ENCODE measurements around the gene TAF1C. TPM values are rescaled to one million over a fixed set of nuclear protein-coding genes. Genes with fewer than 3 reads are reported as not detected.

TAF1C gene
- total and polyA plus RNA-seq, 2 of the 8 experiments (the other 6 are each of a cell fraction or from before 2014, with no cell fraction given): 44.6 to 63.8 TPM

DNA sequence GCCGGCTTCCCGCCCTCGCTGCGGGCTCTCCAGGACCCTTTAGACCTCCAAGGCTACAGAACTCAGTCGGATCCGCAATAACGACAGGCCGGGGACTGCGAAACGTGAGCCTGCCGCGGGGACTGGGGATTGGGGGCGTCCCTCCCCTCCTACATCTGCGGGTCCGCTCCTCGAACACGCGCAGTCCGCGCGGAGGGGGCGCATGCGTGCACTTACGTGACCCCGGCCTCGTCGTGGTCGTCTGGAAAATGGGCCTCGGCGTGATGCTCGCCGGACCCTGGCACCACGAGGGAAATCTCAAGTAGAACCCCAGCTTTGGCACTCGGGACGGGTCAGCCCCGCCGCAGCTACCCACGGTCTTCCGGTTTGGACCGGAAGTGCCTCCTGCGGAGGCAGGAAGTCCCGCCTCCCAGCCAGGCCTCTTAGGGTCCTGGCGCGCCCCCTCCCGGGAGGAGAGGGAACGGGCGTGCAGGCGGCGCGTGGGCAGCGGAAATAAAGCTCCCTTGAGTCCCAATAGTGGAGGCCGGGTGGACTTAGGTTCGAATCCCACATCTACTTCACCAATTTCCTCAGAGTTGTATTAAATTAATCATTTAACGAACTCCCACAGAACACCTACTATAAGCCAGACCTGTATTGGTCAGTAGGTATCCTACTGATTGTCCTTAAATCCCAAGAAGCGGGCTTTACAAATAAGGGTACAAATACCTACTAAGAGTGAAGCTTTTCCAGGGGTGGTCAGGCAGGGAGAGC is at the start of gene TAF1C (continued):
- TF ChIP-seq BCL11A (IDR thresholded peaks at IDR 0.05; ENCODE audit: low read depth in 2 of 2, low read length in 2 of 2) (no peak), TAF7 (optimal IDR thresholded peaks at IDR 0.05; ENCODE audit: borderline replicate concordance, low read depth, low read length) (no peak), SUZ12 (IDR thresholded peaks at IDR 0.05; ENCODE audit: low read length) (no peak)
